H1 (cell line): Measurements from ENCODE around the gene TEX51.

Experiments
- CHD1 ChIP-seq: IDR thresholded peaks from 2 replicates; pipeline ENCODE4 v1.6.1; 2012; ENCODE audit warnings: low read depth, low read length, improper control_type of control experiment
- GTF2F1 ChIP-seq: IDR thresholded peaks from 2 replicates; pipeline ENCODE4 v1.6.1; 2012; ENCODE audit warnings: low read depth, low read length, improper control_type of control experiment, borderline replicate concordance
- JUN ChIP-seq: IDR thresholded peaks from 2 replicates; pipeline ENCODE4 v1.6.1; 2011; ENCODE audit warnings: low read depth, mild to moderate bottlenecking, improper control_type of control experiment, low read length
- POLR2A ChIP-seq, 2 experiments: IDR thresholded peaks; 1 replicate in 1 of 2; 2 replicates in 1 of 2; pipeline ENCODE4 v1.6.1; 2011; ENCODE audit warnings: low read depth in 2 of 2, low read length in 2 of 2, mild to moderate bottlenecking in 2 of 2; ENCODE audit errors: control extremely low read depth in 1 of 2
- POLR2AphosphoS5 ChIP-seq: IDR thresholded peaks from 2 replicates; pipeline ENCODE4 v1.6.1; 2011; ENCODE audit warnings: low read depth, low read length
- POU5F1 ChIP-seq: IDR thresholded peaks from 2 replicates; pipeline ENCODE4 v1.6.1; 2011; ENCODE audit warnings: low read depth, mild to moderate bottlenecking, low read length, moderate library complexity
- RAD21 ChIP-seq, 2 experiments: IDR thresholded peaks in 1 of 2; conservative IDR thresholded peaks in 1 of 2; 2 replicates each; pipeline ENCODE4 v1.6.1; 2011; ENCODE audit warnings: low read depth in 2 of 2, low read length in 2 of 2, improper control_type of control experiment in 1 of 2, inconsistent platforms in 1 of 2, mild to moderate bottlenecking in 1 of 2, moderate library complexity in 1 of 2
- SIN3A ChIP-seq, 2 experiments: IDR thresholded peaks in 1 of 2; conservative IDR thresholded peaks in 1 of 2; 2 replicates each; pipeline ENCODE4 v1.6.1; 2011 to 2012; ENCODE audit warnings: low read length in 2 of 2, improper control_type of control experiment in 1 of 2, low read depth in 1 of 2, mild to moderate bottlenecking in 1 of 2
- SUZ12 ChIP-seq: fragments of 200-600 bp; sonication (generic); IDR thresholded peaks from 2 replicates; pipeline ENCODE4 v1.6.1; 2012; ENCODE audit warnings: mild to moderate bottlenecking, inconsistent platforms, low read length, moderate library complexity, mixed read lengths
- TAF1 ChIP-seq: IDR thresholded peaks from 2 replicates; pipeline ENCODE4 v1.6.1; 2011; ENCODE audit warnings: mild to moderate bottlenecking, low read depth, low read length
- TEAD4 ChIP-seq: IDR thresholded peaks from 2 replicates; pipeline ENCODE4 v1.6.1; 2012; ENCODE audit warnings: low read depth, low read length, inconsistent platforms, mixed read lengths
- TF ChIP-seq, protein P1 (sequence below), 3 experiments: IDR thresholded peaks; 1 replicate in 2 of 3; 2 replicates in 1 of 3; pipeline versions ENCODE4 v1.5.1 to v1.6.1; 2011; ENCODE audit warnings: low read length in 3 of 3, mild to moderate bottlenecking in 3 of 3, inconsistent platforms in 2 of 3, low read depth in 1 of 3, moderate library complexity in 1 of 3; ENCODE audit not compliant: insufficient read depth in 1 of 3; ENCODE audit errors: control extremely low read depth in 1 of 3

DNA sequence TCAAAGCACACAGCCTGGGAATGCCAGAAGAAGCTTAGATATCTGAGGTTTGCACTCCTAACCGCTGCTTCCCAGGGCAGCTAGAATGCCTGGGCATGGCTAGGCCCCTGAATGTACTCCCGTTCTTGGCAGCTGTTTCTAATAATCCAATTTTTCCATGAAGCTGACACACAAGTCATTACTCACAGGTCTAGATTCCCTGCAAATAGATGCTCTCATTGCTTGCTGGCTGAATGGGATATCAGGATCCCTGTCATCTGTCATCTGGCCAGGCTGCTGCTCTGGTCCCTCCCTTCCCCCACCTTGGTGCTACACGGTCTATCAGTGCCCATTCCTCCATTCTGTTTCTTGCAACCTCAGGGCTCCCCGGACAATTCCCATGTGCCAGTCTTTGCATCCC lies 40.7 kb upstream of the TEX51 start:
- TF ChIP-seq, protein P1, sequence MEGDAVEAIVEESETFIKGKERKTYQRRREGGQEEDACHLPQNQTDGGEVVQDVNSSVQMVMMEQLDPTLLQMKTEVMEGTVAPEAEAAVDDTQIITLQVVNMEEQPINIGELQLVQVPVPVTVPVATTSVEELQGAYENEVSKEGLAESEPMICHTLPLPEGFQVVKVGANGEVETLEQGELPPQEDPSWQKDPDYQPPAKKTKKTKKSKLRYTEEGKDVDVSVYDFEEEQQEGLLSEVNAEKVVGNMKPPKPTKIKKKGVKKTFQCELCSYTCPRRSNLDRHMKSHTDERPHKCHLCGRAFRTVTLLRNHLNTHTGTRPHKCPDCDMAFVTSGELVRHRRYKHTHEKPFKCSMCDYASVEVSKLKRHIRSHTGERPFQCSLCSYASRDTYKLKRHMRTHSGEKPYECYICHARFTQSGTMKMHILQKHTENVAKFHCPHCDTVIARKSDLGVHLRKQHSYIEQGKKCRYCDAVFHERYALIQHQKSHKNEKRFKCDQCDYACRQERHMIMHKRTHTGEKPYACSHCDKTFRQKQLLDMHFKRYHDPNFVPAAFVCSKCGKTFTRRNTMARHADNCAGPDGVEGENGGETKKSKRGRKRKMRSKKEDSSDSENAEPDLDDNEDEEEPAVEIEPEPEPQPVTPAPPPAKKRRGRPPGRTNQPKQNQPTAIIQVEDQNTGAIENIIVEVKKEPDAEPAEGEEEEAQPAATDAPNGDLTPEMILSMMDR (IDR thresholded peaks at IDR 0.05; ENCODE audit: control extremely low read depth in 1 of 3, insufficient read depth in 1 of 3, low read depth in 1 of 3, low read length in 3 of 3): no peak
- TF ChIP-seq POLR2AphosphoS5 (no peak), POLR2A (IDR thresholded peaks at IDR 0.05; ENCODE audit: control extremely low read depth in 1 of 2, low read depth in 2 of 2, low read length in 2 of 2) (no peak), SUZ12 (no peak), GTF2F1 (no peak), RAD21 (IDR thresholded peaks at IDR 0.05 in 1 of 2, conservative IDR thresholded peaks at IDR 0.05 in 1 of 2; ENCODE audit: low read depth in 2 of 2, low read length in 2 of 2) (no peak), SIN3A (conservative IDR thresholded peaks at IDR 0.05 in 1 of 2, IDR thresholded peaks at IDR 0.05 in 1 of 2; ENCODE audit: low read depth in 1 of 2, low read length in 2 of 2) (no peak), TEAD4 (no peak), CHD1 (no peak), TAF1 (no peak), JUN (no peak), POU5F1 (no peak)
